ENCODE measurements around the gene RAB3C.
"Not testable (repeated sequence)": the region's sequence is repeated elsewhere in the genome, so short reads cannot be mapped to it uniquely, and the experiment has no call there.

Gene RAB3C

DNA sequence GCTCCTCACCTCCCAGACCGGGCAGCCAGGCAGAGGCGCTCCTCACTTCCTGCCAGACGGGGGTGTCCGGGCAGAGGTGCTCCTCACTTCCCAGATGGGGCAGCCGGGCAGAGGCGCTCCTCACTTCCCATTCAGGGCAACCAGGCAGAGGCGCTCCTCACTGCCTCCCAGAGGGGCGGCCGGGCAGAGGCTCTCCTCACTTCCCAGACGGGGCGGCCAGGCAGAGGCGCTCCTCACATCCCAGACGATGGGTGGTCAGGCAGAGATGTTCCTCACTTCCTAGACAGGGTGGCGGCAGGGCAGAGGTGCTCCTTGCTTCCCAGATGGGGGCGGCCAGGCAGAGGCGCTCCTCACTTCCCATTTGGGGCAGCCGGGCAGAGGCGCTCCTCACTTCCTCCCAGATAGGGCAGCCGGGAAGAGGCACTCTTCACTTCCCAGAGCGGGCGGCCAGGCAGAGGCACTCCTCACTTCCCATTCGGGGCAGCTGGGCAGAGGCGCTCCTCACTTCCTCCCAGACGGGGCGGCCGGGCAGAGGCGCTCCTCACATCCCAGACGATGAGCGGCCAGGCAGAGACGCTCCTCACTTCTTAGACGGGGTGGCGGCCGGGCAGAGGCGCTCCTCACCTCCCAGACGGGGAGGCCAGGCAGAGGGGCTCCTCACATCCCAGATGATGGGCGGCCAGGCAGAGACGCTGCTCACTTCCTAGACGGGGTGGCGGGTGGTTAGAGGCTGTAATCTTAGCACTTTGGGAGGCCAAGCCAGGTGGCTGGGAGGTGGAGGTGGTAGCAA is 18.6 kb upstream of the RAB3C start:
- not testable (repeated sequence) for H3K4me3 ChIP-seq (ENCODE audit: low read length); H3K27me3 ChIP-seq (ENCODE audit: control insufficient read depth, insufficient read depth, low read length); H3K9me3 ChIP-seq (ENCODE audit: control insufficient read depth, low read depth, low read length); H3K36me3 ChIP-seq (ENCODE audit: control insufficient read depth, low read depth, low read length); H3K9ac ChIP-seq (ENCODE audit: low read length); H3K4me1 ChIP-seq (ENCODE audit: control insufficient read depth, low read depth, low read length); H3K27ac ChIP-seq (ENCODE audit: low read length)

DNA sequence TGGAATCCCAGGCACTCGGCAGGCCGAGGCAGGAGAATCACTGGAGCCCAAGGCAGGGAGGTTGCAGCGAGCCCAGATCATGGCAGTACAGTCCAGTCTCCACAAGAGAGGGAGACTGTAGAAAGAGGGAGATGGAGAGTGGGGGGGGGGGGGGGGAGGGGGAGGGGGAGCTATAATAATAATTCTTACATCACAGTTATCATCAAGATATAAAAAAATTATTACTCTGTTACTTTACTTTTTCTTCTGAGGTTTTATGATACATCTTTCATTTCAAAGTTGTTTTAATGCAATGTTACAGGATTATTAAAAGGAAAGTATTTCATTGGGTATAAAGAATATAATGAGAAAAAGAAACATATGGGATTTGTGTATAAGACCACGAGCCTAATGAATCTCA is 17.8 kb upstream of the RAB3C start:
- no peak overlapping the region for H3K9ac ChIP-seq (ENCODE audit: low read length)
- no peak overlapping the region for H3K27ac ChIP-seq (ENCODE audit: low read length)
- H3K9me3 ChIP-seq (ENCODE audit: control insufficient read depth, low read depth, low read length) = no peaks in the 10 kb centered on the region
- H3K4me1 ChIP-seq (ENCODE audit: control insufficient read depth, low read depth, low read length) = no peaks in the 10 kb centered on the region
- H3K27me3 ChIP-seq (ENCODE audit: control insufficient read depth, insufficient read depth, low read length) = no peaks in the 10 kb centered on the region
- no peak overlapping the region for H3K4me3 ChIP-seq (ENCODE audit: low read length)
- H3K36me3 ChIP-seq (ENCODE audit: control insufficient read depth, low read depth, low read length) = no peaks in the 10 kb centered on the region

DNA sequence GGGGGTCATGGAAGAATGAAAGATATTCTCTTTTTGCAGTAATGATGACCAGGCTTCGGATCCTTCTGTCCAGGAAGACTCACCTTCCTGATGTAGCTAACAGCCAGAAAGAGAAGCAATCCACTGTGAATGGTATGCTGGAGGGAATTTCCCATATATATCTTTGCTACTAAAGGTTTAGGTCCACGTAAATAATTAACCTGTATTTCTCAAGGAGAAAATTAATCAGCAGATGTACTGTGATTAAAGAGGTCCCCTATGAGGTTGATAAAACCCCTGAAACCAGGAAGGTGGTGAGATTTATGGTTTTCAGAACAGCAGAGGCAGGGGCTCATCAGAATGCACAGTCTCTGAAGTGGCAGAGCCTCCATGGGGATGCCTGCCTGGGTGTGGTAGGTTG is 11.4 kb upstream of the RAB3C start:
- H3K4me1 ChIP-seq (ENCODE audit: control insufficient read depth, low read depth, low read length) = no peaks in the 10 kb centered on the region
- H3K9me3 ChIP-seq (ENCODE audit: control insufficient read depth, low read depth, low read length) = no peaks in the 10 kb centered on the region
- no peak overlapping the region for H3K27ac ChIP-seq (ENCODE audit: low read length)
- no peaks in the 10 kb centered on the region for H3K27me3 ChIP-seq (ENCODE audit: control insufficient read depth, insufficient read depth, low read length)
- H3K4me3 ChIP-seq (ENCODE audit: low read length) = no peak overlapping the region
- H3K9ac ChIP-seq (ENCODE audit: low read length) = no peak overlapping the region
- no peaks in the 10 kb centered on the region for H3K36me3 ChIP-seq (ENCODE audit: control insufficient read depth, low read depth, low read length)

DNA sequence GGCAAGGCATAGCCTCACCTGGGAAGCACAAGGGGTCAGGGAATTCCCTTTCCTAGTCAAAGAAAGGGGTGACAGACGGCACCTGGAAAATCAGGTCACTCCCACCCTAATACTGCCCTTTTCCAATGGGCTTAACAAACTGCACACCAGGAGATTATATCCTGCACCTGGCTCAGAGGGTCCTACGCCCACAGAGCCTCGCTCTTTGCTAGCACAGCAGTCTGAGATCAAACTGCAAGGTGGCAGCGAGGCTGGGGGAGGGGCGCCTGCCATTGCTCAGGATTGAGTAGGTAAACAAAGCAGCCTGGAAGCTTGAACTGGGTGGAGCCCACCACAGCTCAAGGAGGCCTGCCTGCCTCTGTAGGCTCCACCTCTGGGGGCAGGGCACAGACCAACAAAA is 9.9 kb upstream of the RAB3C start:
- H3K4me1 ChIP-seq (ENCODE audit: control insufficient read depth, low read depth, low read length); H3K9me3 ChIP-seq (ENCODE audit: control insufficient read depth, low read depth, low read length); H3K9ac ChIP-seq (ENCODE audit: low read length): not testable (repeated sequence)

DNA sequence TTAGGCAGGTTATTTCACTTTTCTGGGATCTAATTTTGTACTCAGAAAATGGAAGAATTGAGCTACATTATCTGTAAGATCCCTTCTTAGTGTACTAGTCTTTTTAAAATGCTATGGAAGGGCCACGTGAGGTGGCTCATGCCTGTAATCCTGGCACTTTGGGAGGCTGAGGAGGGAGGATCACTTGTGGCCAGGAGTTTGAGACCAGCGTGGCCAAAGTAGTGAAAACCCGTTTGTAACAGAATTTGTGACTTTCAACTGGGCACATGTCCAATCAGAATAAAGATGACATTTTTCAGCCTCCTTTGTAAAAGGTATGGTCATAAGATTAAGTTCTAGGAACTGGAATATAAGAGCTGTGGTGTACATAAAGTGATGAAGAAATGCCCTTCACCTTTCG is 3.1 kb upstream of the RAB3C start:
- peaks cover 6% of the 10 kb centered on the region for H3K4me1 ChIP-seq (ENCODE audit: control insufficient read depth, low read depth, low read length)
- H3K4me3 ChIP-seq (ENCODE audit: low read length) = no peak overlapping the region
- H3K9me3 ChIP-seq (ENCODE audit: control insufficient read depth, low read depth, low read length) = no peaks in the 10 kb centered on the region
- no peaks in the 10 kb centered on the region for H3K36me3 ChIP-seq (ENCODE audit: control insufficient read depth, low read depth, low read length)
- H3K27me3 ChIP-seq (ENCODE audit: control insufficient read depth, insufficient read depth, low read length) = peaks cover 25% of the 10 kb centered on the region
- H3K9ac ChIP-seq (ENCODE audit: low read length) = no peak overlapping the region
- no peak overlapping the region for H3K27ac ChIP-seq (ENCODE audit: low read length)

More for the DNA sequence above, 9.9 kb upstream of the RAB3C start:
- H3K27ac ChIP-seq (ENCODE audit: low read length); H3K27me3 ChIP-seq (ENCODE audit: control insufficient read depth, insufficient read depth, low read length); H3K4me3 ChIP-seq (ENCODE audit: low read length); H3K36me3 ChIP-seq (ENCODE audit: control insufficient read depth, low read depth, low read length): not testable (repeated sequence)

DNA sequence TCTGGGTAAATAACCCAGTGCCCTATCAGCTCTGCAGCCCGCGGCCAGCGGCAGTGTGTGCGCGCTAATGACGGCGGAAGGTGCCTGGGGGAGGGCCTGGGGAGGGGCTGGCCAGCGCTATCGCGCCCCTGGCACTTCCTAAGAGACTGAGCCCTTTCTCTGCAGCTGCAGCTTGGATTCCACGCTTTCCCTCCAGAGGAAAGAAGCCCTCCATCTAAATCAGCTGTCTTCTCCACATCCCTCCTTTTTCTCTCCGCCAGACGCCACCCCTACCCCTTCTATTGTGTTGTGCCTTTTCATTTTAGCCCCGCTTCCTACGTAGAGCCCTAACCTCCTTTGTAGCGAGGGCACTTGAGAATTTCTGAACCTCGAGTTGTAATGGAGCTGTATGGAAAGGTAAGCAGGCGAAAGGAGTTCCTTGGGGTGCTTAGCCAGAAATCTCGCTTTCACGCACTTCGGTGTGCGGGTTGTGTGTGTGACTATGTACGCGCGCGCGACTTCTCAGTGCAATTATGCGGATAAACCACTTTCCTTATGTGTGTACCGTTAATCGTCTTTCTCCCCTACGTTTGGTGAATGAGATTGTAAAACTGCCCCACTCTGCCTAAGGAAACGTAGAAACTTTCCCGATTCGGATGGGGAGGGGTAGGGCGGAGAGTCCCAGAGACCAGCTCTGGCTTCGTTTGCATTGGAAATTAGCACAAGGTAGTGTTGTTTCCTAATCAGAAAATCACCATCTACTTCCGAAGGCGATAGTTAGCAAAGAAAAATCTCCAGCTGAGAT is 664 bp upstream of the RAB3C start:
- Histone ChIP-seq H3K36me3 (ENCODE audit: control insufficient read depth, low read depth, low read length) (no peaks in the 10 kb centered on the region), H3K27me3 (ENCODE audit: control insufficient read depth, insufficient read depth, low read length) (peaks cover 25% of the 10 kb centered on the region), H3K9ac (ENCODE audit: low read length) (peak overlapping the region; percentile 64), H3K9me3 (ENCODE audit: control insufficient read depth, low read depth, low read length) (no peaks in the 10 kb centered on the region), H3K27ac (ENCODE audit: low read length) (no peak overlapping the region), H3K4me3 (ENCODE audit: low read length) (peak overlapping the region; percentile 90), H3K4me1 (ENCODE audit: control insufficient read depth, low read depth, low read length) (peaks cover 6% of the 10 kb centered on the region)

DNA sequence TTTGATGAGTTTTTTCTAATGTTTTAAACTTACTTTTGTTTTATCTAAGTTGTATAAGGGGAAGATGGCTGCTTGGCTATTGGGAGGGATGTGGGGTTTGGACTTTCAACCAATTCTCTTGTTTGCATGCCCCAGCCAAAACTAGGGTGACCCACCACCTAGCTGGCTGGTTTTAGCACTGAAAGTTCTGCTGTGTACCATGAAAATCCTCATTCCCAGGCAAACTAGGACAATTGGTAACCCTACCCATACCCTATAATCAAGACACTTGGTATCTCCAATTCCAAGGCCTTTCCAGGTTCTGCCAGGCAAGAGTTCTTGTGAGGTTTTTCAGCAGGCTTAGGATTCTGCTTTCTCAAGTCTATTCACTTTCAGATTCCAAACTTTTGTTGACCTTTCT is 13.1 kb downstream of the RAB3C start:
- no peaks in the 10 kb centered on the region for H3K4me1 ChIP-seq (ENCODE audit: control insufficient read depth, low read depth, low read length)
- no peaks in the 10 kb centered on the region for H3K9me3 ChIP-seq (ENCODE audit: control insufficient read depth, low read depth, low read length)
- no peak overlapping the region for H3K9ac ChIP-seq (ENCODE audit: low read length)
- no peak overlapping the region for H3K27ac ChIP-seq (ENCODE audit: low read length)
- H3K4me3 ChIP-seq (ENCODE audit: low read length) = no peak overlapping the region
- H3K27me3 ChIP-seq (ENCODE audit: control insufficient read depth, insufficient read depth, low read length) = no peaks in the 10 kb centered on the region
- no peaks in the 10 kb centered on the region for H3K36me3 ChIP-seq (ENCODE audit: control insufficient read depth, low read depth, low read length)

DNA sequence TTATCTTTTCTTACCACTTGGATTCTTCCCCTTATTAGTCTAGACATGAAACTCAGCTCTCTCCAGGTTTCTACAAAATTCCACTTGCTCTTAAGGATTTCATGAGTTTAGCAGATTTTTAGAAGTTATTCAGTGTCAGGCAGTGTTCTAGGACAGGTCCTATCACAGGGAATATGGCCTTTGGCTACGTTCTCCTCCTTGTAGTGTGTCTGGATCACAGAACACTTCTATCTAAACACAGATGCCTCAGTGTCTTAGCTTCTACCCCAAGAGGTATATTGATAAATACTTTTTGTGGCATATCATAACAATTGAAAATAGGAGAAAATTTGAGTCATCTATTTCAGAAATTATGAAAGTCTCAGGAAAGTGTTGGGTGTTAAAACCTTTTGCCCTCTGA is 15.6 kb downstream of the RAB3C start:
- Histone ChIP-seq H3K9ac (ENCODE audit: low read length) (no peak overlapping the region), H3K27ac (ENCODE audit: low read length) (no peak overlapping the region), H3K36me3 (ENCODE audit: control insufficient read depth, low read depth, low read length) (no peaks in the 10 kb centered on the region), H3K4me3 (ENCODE audit: low read length) (no peak overlapping the region), H3K27me3 (ENCODE audit: control insufficient read depth, insufficient read depth, low read length) (no peaks in the 10 kb centered on the region), H3K4me1 (ENCODE audit: control insufficient read depth, low read depth, low read length) (no peaks in the 10 kb centered on the region), H3K9me3 (ENCODE audit: control insufficient read depth, low read depth, low read length) (no peaks in the 10 kb centered on the region)

DNA sequence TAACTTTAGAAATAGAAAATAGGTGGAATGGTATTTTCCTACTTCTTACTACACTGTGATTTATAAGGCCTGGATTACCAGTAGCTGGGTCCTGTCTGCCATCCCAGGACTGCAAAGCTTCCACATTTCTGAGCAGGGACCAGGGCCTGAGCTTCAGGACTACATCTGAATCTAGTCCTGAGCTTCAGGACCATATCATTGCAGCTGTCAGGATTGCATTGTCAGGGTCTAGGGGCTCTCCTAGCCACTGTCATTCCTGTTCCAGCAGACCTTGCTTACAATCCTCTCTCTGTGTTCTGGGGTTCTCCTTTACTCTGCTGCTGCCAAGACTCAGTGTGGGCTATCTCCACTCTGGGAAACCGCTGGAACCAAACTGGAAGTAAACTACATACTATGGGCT is 16.3 kb downstream of the RAB3C start:
- H3K9ac ChIP-seq (ENCODE audit: low read length) = no peak overlapping the region
- no peak overlapping the region for H3K27ac ChIP-seq (ENCODE audit: low read length)
- H3K4me3 ChIP-seq (ENCODE audit: low read length) = no peak overlapping the region
- H3K4me1 ChIP-seq (ENCODE audit: control insufficient read depth, low read depth, low read length) = no peaks in the 10 kb centered on the region
- H3K27me3 ChIP-seq (ENCODE audit: control insufficient read depth, insufficient read depth, low read length) = no peaks in the 10 kb centered on the region
- H3K9me3 ChIP-seq (ENCODE audit: control insufficient read depth, low read depth, low read length) = no peaks in the 10 kb centered on the region
- H3K36me3 ChIP-seq (ENCODE audit: control insufficient read depth, low read depth, low read length) = no peaks in the 10 kb centered on the region

DNA sequence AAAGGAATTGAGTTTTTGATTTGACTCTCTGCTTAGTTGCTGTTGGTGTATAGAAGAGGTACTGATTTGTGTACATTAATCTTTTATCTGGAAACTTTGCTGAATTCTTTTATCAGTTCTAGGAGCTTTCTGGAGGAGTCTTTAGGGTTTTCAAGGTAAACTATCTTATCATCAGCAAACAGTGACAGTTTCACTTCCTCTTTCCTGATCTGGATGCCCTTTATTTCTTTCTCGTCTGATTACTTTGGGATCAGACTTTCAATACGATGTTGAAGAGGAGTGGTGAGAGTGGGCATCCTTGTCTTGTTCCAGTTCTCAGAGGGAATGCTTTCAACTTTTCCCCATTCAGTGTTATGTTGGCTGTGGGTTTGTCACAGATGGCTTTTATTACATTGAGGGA is 17.7 kb downstream of the RAB3C start:
- not testable (repeated sequence) for H3K27me3 ChIP-seq (ENCODE audit: control insufficient read depth, insufficient read depth, low read length); H3K9ac ChIP-seq (ENCODE audit: low read length); H3K4me1 ChIP-seq (ENCODE audit: control insufficient read depth, low read depth, low read length); H3K36me3 ChIP-seq (ENCODE audit: control insufficient read depth, low read depth, low read length); H3K27ac ChIP-seq (ENCODE audit: low read length); H3K9me3 ChIP-seq (ENCODE audit: control insufficient read depth, low read depth, low read length); H3K4me3 ChIP-seq (ENCODE audit: low read length)

DNA sequence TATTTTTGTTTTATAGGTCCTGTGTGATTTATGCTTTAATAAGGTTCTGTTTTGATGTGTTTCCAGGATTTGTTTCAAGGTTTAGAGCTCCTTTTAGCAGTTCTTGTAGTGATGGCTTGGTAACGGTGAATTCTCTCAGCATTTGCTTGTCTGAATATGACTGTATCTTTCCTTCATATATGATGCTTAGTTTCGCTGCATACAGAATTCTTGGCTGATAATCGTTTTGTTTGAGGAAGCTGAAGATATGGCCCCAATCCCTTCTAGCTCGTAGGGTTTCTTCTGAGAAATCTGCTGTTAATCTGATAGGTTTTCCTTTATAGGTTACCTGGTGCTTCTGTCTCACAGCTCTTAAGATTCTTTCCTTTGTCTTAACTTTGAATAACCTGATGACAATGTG is 20.0 kb downstream of the RAB3C start:
- not testable (repeated sequence) for H3K27me3 ChIP-seq (ENCODE audit: control insufficient read depth, insufficient read depth, low read length); H3K4me3 ChIP-seq (ENCODE audit: low read length); H3K9me3 ChIP-seq (ENCODE audit: control insufficient read depth, low read depth, low read length); H3K9ac ChIP-seq (ENCODE audit: low read length); H3K4me1 ChIP-seq (ENCODE audit: control insufficient read depth, low read depth, low read length); H3K36me3 ChIP-seq (ENCODE audit: control insufficient read depth, low read depth, low read length); H3K27ac ChIP-seq (ENCODE audit: low read length)

DNA sequence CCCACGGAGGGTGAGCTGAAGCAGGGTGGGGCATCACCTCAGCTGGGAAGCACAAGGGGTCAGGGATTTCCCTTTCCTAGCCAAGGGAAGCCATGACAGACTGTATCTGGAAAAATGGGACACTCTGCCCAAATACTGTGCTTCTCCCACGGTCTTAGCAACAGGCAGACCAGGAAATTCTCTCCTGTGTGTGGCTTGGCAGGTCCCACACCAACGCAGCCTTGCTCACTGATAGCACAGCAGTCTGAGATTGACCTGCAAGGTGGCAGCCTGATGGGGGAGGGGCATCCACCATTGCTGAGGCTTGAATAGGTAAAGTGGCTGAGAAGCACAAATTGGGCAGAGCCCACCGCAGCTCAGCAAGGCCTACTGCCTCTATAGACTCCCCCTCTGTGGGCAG is 23.2 kb downstream of the RAB3C start:
- Histone ChIP-seq H3K4me1 (ENCODE audit: control insufficient read depth, low read depth, low read length) (no peaks in the 10 kb centered on the region), H3K9me3 (ENCODE audit: control insufficient read depth, low read depth, low read length) (no peaks in the 10 kb centered on the region), H3K36me3 (ENCODE audit: control insufficient read depth, low read depth, low read length) (no peaks in the 10 kb centered on the region), H3K9ac (ENCODE audit: low read length) (no peak overlapping the region), H3K4me3 (ENCODE audit: low read length) (no peak overlapping the region), H3K27ac (ENCODE audit: low read length) (no peak overlapping the region), H3K27me3 (ENCODE audit: control insufficient read depth, insufficient read depth, low read length) (no peaks in the 10 kb centered on the region)

All from iPS-18a (cell line).